Measurements from ENCODE around the gene LRSAM1.

Gene LRSAM1

GRCh38 chr9:127498298-127498697 lies 47.0 kb downstream of the LRSAM1 start:
- TF ChIP-seq SIN3A (IDR thresholded peaks at IDR 0.05; ENCODE audit: borderline replicate concordance, insufficient read depth, low read length) (no peak), POLR2AphosphoS5 (IDR thresholded peaks at IDR 0.05; ENCODE audit: low read depth, low read length) (no peak), TAF1 (IDR thresholded peaks at IDR 0.05; ENCODE audit: borderline replicate concordance, insufficient read depth, low read length) (no peak), FOXP2 (optimal IDR thresholded peaks at IDR 0.05; ENCODE audit: borderline replicate concordance, extremely low read depth, extremely low read length, insufficient read depth) (no peak), REST (IDR thresholded peaks at IDR 0.05; ENCODE audit: insufficient read depth in 1 of 2, low read depth in 2 of 2, low read length in 2 of 2) (no peak)

- TF ChIP-seq POLR2AphosphoS5 (IDR thresholded peaks at IDR 0.05; ENCODE audit: low read depth, low read length) (no peak), REST (IDR thresholded peaks at IDR 0.05; ENCODE audit: insufficient read depth in 1 of 2, low read depth in 2 of 2, low read length in 2 of 2) (no peak), FOXP2 (optimal IDR thresholded peaks at IDR 0.05; ENCODE audit: borderline replicate concordance, extremely low read depth, extremely low read length, insufficient read depth) (no peak), SIN3A (IDR thresholded peaks at IDR 0.05; ENCODE audit: borderline replicate concordance, insufficient read depth, low read length) (no peak), TAF1 (IDR thresholded peaks at IDR 0.05; ENCODE audit: borderline replicate concordance, insufficient read depth, low read length) (no peak)
Measured at GRCh38 chr9:127500399-127500798, 49.1 kb downstream of the LRSAM1 start.

- TF ChIP-seq POLR2AphosphoS5 (IDR thresholded peaks at IDR 0.05; ENCODE audit: low read depth, low read length) (no peak), FOXP2 (optimal IDR thresholded peaks at IDR 0.05; ENCODE audit: borderline replicate concordance, extremely low read depth, extremely low read length, insufficient read depth) (no peak), REST (IDR thresholded peaks at IDR 0.05; ENCODE audit: insufficient read depth in 1 of 2, low read depth in 2 of 2, low read length in 2 of 2) (no peak)
Measured at GRCh38 chr9:127500862-127501261, 49.6 kb downstream of the LRSAM1 start.

- no peak for TF ChIP-seq SIN3A (IDR thresholded peaks at IDR 0.05; ENCODE audit: borderline replicate concordance, insufficient read depth, low read length)
- no peak for TF ChIP-seq TAF1 (IDR thresholded peaks at IDR 0.05; ENCODE audit: borderline replicate concordance, insufficient read depth, low read length)
- no peak for TF ChIP-seq FOXP2 (optimal IDR thresholded peaks at IDR 0.05; ENCODE audit: borderline replicate concordance, extremely low read depth, extremely low read length, insufficient read depth)
- TF ChIP-seq POLR2AphosphoS5 (IDR thresholded peaks at IDR 0.05; ENCODE audit: low read depth, low read length), result no peak
- TF ChIP-seq REST (IDR thresholded peaks at IDR 0.05; ENCODE audit: insufficient read depth in 1 of 2, low read depth in 2 of 2, low read length in 2 of 2), result no peak
Measured at GRCh38 chr9:127501821-127502343, 50.6 kb downstream of the LRSAM1 start.
